SK-N-SH treated with all-trans-retinoic acid at 6 μM for 48 hours (cell line): ENCODE measurements around the gene SH2D1B.

Source experiments
- ATAC-seq: fragments of 200-7000 bp; cut with Tn5 transposase; 3 replicates; pipeline ENCODE4 v1.9.1; 2020; ENCODE audit warnings: mild to moderate bottlenecking, moderate library complexity
- ARNTL ChIP-seq: fragments of 450-650 bp; formaldehyde crosslinking; IDR thresholded peaks from 2 replicates; pipeline ENCODE4 v1.5.0; 2020; ENCODE audit warnings: low read depth, mild to moderate bottlenecking, moderate library complexity, borderline replicate concordance
- BACH2 ChIP-seq: fragments of 250-450 bp; sonication (Bioruptor Pico); IDR thresholded peaks from 2 replicates; pipeline ENCODE4 v1.9.0; 2021; ENCODE audit warnings: mild to moderate bottlenecking, borderline replicate concordance
- CREB5 ChIP-seq: fragments of 250-450 bp; sonication (Bioruptor Pico); IDR thresholded peaks from 2 replicates; pipeline ENCODE4 v1.5.1; 2020; ENCODE audit warnings: low read depth, mild to moderate bottlenecking, moderate library complexity
- CSDC2 ChIP-seq: fragments of 250-450 bp; sonication (Bioruptor Pico); IDR thresholded peaks from 2 replicates; pipeline ENCODE4 v1.5.0; 2020; ENCODE audit warnings: mild to moderate bottlenecking, moderate library complexity
- ESRRG ChIP-seq: fragments of 250-450 bp; sonication (Bioruptor Pico); IDR thresholded peaks from 2 replicates; pipeline ENCODE4 v1.6.1; 2021; ENCODE audit warnings: mild to moderate bottlenecking
- GLIS3 ChIP-seq: fragments of 250-450 bp; sonication (Bioruptor Pico); IDR thresholded peaks from 2 replicates; pipeline ENCODE4 v1.5.0; 2020; ENCODE audit warnings: mild to moderate bottlenecking, moderate library complexity
- ISL1 ChIP-seq: fragments of 250-450 bp; sonication (Bioruptor Pico); IDR thresholded peaks from 2 replicates; pipeline ENCODE4 v2.1.2; 2022; ENCODE audit warnings: mild to moderate bottlenecking, moderate library complexity
- OSR1 ChIP-seq: fragments of 250-450 bp; sonication (Bioruptor Pico); IDR thresholded peaks from 2 replicates; pipeline ENCODE4 v1.8.0; 2022; ENCODE audit warnings: moderate library complexity, mild to moderate bottlenecking, inconsistent platforms
- POU6F1 ChIP-seq: fragments of 250-450 bp; sonication (Bioruptor Pico); IDR thresholded peaks from 2 replicates; pipeline ENCODE4 v1.8.0; 2021; ENCODE audit warnings: low read depth, mild to moderate bottlenecking, moderate library complexity, borderline replicate concordance
- PPARA ChIP-seq: fragments of 250-450 bp; sonication (Bioruptor Pico); IDR thresholded peaks from 2 replicates; pipeline ENCODE4 v1.5.0; 2020; ENCODE audit warnings: mild to moderate bottlenecking, borderline replicate concordance
- TCF4 ChIP-seq: fragments of 250-450 bp; sonication (Bioruptor Pico); IDR thresholded peaks from 2 replicates; pipeline ENCODE4 v1.8.0; 2021; ENCODE audit warnings: mild to moderate bottlenecking, moderate library complexity, borderline replicate concordance
- TOX ChIP-seq: fragments of 250-450 bp; sonication (Bioruptor Pico); IDR thresholded peaks from 2 replicates; pipeline ENCODE4 v1.8.0; 2021; ENCODE audit warnings: mild to moderate bottlenecking, moderate library complexity, borderline replicate concordance
- ZC3H10 ChIP-seq: fragments of 250-450 bp; sonication (Bioruptor Pico); IDR thresholded peaks from 2 replicates; pipeline ENCODE4 v1.5.1; 2021; ENCODE audit warnings: mild to moderate bottlenecking, moderate library complexity
- ZFP3 ChIP-seq: fragments of 250-450 bp; sonication (Bioruptor Pico); IDR thresholded peaks from 2 replicates; pipeline ENCODE4 v1.5.0; 2020; ENCODE audit warnings: mild to moderate bottlenecking, moderate library complexity
- ZFP30 ChIP-seq: fragments of 450-650 bp; formaldehyde crosslinking; IDR thresholded peaks from 2 replicates; pipeline ENCODE4 v1.5.0; 2022; ENCODE audit warnings: mild to moderate bottlenecking, moderate library complexity
- ZNF70 ChIP-seq: fragments of 450-650 bp; formaldehyde crosslinking; IDR thresholded peaks from 2 replicates; pipeline ENCODE4 v1.5.0; 2020; ENCODE audit warnings: mild to moderate bottlenecking, moderate library complexity
- ZNF8 ChIP-seq: fragments of 450-650 bp; formaldehyde crosslinking; IDR thresholded peaks from 2 replicates; pipeline ENCODE4 v1.5.0; 2020; ENCODE audit warnings: mild to moderate bottlenecking, moderate library complexity
- TF ChIP-seq, protein P1 (sequence below): fragments of 250-450 bp; sonication (Bioruptor Pico); IDR thresholded peaks from 2 replicates; pipeline ENCODE4 v1.8.0; 2020; ENCODE audit warnings: mild to moderate bottlenecking, moderate library complexity, borderline replicate concordance
- TF ChIP-seq, protein P2 (sequence below): fragments of 250-450 bp; sonication (Bioruptor Pico); IDR thresholded peaks from 2 replicates; pipeline ENCODE4 v1.5.1; 2021; ENCODE audit warnings: mild to moderate bottlenecking, moderate library complexity

The SH2D1B gene

GRCh38 chr1:162371611-162372010 lies 40.3 kb downstream of the SH2D1B start:
- ATAC-seq, result no peak; the same call in 2 of the 3 replicates
- no peak for TF ChIP-seq ARNTL
- no peak for TF ChIP-seq PPARA (CRISPR knock-in tag)
- no peak for TF ChIP-seq ZNF8 (CRISPR knock-in tag)
- no peak for TF ChIP-seq CREB5 (CRISPR knock-in tag)
- TF ChIP-seq TOX (CRISPR knock-in tag), result no peak
- TF ChIP-seq ESRRG, result no peak
- TF ChIP-seq ZFP3 (CRISPR knock-in tag), result no peak
- no peak for TF ChIP-seq ZC3H10 (CRISPR knock-in tag)
- TF ChIP-seq, all 23 proteins: peak for 0

DNA sequence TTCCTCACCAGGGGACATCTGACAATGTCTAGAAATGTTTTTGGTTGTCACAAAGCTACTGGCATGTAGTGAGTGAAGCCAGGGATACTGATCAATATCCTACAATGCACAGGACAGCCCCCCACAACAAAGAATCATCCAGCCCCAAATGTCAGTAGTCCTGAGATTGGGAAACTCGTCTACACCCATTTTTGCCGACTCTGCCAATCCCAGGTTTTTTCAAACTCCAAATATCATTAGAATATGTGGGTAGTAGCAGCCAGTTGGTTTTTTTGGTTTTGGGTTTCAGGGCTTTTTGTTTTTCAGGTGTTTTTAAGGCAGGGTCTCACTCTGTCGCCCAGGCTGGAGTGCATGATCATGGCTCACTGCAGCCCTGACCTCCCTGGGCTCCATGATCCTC lies 41.2 kb downstream of the SH2D1B start:
- TF ChIP-seq BACH2 (CRISPR knock-in tag), result no peak
- no peak for TF ChIP-seq ZNF70 (CRISPR knock-in tag)
- TF ChIP-seq GLIS3 (CRISPR knock-in tag), result no peak
- TF ChIP-seq OSR1 (CRISPR knock-in tag), result no peak
- TF ChIP-seq, protein P1, sequence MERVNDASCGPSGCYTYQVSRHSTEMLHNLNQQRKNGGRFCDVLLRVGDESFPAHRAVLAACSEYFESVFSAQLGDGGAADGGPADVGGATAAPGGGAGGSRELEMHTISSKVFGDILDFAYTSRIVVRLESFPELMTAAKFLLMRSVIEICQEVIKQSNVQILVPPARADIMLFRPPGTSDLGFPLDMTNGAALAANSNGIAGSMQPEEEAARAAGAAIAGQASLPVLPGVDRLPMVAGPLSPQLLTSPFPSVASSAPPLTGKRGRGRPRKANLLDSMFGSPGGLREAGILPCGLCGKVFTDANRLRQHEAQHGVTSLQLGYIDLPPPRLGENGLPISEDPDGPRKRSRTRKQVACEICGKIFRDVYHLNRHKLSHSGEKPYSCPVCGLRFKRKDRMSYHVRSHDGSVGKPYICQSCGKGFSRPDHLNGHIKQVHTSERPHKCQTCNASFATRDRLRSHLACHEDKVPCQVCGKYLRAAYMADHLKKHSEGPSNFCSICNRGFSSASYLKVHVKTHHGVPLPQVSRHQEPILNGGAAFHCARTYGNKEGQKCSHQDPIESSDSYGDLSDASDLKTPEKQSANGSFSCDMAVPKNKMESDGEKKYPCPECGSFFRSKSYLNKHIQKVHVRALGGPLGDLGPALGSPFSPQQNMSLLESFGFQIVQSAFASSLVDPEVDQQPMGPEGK (CRISPR knock-in tag), result no peak
- no peak for TF ChIP-seq TCF4
- no peak for TF ChIP-seq ZFP3 (CRISPR knock-in tag)
- TF ChIP-seq ZNF8 (CRISPR knock-in tag), result no peak
- TF ChIP-seq POU6F1 (CRISPR knock-in tag), result no peak
- TF ChIP-seq, protein P2, sequence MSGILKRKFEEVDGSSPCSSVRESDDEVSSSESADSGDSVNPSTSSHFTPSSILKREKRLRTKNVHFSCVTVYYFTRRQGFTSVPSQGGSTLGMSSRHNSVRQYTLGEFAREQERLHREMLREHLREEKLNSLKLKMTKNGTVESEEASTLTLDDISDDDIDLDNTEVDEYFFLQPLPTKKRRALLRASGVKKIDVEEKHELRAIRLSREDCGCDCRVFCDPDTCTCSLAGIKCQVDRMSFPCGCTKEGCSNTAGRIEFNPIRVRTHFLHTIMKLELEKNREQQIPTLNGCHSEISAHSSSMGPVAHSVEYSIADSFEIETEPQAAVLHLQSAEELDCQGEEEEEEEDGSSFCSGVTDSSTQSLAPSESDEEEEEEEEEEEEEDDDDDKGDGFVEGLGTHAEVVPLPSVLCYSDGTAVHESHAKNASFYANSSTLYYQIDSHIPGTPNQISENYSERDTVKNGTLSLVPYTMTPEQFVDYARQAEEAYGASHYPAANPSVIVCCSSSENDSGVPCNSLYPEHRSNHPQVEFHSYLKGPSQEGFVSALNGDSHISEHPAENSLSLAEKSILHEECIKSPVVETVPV (CRISPR knock-in tag), result no peak
- no peak for TF ChIP-seq ZFP30
- no peak for TF ChIP-seq TOX (CRISPR knock-in tag)
- no peak for TF ChIP-seq CREB5 (CRISPR knock-in tag)
- ATAC-seq, result no peak

DNA sequence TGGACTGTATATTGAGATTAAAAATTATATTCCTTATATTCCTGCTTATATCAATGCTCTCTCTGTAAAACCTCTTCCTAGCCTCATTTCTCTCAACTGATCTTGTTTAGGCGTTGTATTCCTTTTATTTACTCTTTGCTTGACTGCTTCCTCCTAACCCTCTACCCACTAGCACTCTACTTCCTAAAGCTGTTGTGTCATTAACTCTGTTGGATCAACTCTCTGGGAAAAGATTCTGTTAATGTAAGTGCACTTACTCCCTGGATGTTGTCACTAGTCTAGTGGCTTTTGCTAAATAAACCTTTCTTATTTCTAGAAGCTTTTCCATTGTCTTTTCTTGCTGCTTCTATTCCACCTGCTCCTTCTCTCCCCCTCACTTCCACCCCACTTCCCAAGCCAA lies 41.8 kb downstream of the SH2D1B start:
- ATAC-seq, result no peak
- TF ChIP-seq TOX (CRISPR knock-in tag), result no peak
- TF ChIP-seq GLIS3 (CRISPR knock-in tag), result no peak
- no peak for TF ChIP-seq ZNF70 (CRISPR knock-in tag)
- TF ChIP-seq CREB5 (CRISPR knock-in tag), result no peak
- TF ChIP-seq ZFP30, result no peak
- TF ChIP-seq, protein P1 (CRISPR knock-in tag), result no peak
- TF ChIP-seq BACH2 (CRISPR knock-in tag), result no peak
- no peak for TF ChIP-seq POU6F1 (CRISPR knock-in tag)
- no peak for TF ChIP-seq ESRRG
- TF ChIP-seq ZFP3 (CRISPR knock-in tag), result no peak
- no peak for TF ChIP-seq CSDC2 (CRISPR knock-in tag)
- no peak for TF ChIP-seq ARNTL
- TF ChIP-seq, protein P2 (CRISPR knock-in tag), result no peak
- no peak for TF ChIP-seq ZC3H10 (CRISPR knock-in tag)
- no peak for TF ChIP-seq ISL1 (CRISPR knock-in tag)
- TF ChIP-seq PPARA (CRISPR knock-in tag), result no peak
